GM18526 (cell line): ENCODE measurements around the gene ELF4.

ENCODE experiments used
- POLR2A ChIP-seq: IDR thresholded peaks from 3 replicates; pipeline ENCODE4 v1.6.1; 2011; ENCODE audit not compliant: insufficient read length; ENCODE audit errors: extremely low read depth

The ELF4 gene

DNA sequence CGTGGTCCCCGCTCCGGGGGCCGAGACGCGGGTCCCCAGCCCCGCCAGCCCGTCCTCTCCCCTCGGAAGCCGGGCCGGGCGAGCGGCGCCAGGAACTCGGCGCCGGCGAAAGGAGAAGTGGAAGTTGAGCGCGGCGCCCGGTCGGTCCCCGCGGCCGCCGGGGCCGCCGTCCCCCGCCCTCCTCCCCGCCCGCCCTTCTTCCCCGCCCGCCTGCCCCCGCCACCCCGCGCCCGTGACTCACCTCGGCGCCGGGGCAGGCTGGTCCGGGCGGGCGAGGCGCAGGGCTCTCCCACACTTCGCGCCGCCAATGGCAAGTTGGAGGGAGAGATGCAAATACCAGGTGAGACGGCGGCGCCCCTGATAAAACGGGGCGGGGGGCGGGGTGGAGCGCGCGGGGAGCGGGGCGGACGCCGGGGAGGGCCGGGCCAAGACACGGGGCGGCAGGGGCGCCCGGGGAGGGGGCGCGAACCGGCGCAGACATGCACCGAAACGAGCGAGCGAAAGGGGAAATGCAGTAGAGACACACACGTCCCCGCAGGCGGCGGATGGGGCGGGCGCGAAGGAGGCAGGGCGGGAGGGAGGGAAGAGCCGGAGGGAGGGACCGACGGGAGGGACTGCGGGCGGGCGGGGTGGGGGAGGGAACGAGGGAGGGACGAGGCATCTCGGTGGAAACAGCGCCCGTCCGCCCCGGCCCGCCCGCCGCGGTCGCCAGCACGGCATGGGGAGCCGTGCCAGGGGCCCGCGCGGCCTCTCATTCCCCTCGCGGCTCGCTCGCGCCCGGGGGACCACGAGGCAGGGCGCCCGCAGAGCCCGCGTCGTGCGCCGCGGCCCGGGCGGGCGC lies at the start of gene ELF4:
TSS of gene ELF4 (minus strand) at position 119 of the 841 bp plus-strand sequence. CDS start 29,167 bp downstream, outside the sequence.
- no peak for TF ChIP-seq POLR2A

DNA sequence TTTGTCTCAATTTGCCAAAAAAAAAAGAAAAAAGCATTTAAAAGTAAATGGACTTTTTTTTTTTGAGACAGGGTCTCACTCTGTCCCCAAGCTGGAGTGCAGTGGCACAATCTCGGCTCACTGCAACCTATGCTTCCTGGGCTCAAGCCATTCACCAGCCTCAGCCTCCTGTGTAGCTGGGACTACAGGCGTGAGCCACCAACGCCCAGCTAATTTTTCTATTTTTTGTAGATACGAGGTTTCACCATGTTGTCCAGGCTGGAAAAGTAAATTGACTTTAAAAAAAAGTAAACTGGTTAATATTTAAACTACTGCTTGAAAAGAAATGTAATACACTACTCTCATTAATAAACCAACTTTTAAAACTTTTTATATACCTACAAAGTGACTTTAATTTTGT lies 49.5 kb upstream of the ELF4 start:
- no peak for TF ChIP-seq POLR2A

DNA sequence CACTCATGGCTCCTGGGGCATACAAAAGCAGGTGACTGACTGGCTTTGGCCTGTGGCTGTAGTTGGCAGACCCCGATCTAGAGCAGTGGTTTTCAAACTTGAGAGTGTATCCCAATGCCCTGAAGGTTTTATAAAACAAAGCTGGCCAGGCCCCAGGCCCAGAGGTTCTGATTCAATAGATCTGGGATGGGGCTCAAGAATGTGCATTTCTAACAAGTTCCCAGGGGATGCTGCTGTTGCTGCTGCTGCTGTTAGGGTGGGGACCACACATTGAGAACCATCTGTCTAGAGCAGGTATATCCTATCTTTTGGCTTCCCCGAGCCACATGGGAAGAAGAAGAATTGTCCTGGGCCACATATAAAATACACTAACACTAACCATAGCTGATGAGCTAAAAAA lies 48.0 kb upstream of the ELF4 start:
- no peak for TF ChIP-seq POLR2A

- TF ChIP-seq POLR2A, result no peak
These were observed 45.3 kb upstream of the ELF4 start for GRCh38 chrX:130155564-130155963.

- no peak for TF ChIP-seq POLR2A
These were observed 37.3 kb upstream of the ELF4 start for GRCh38 chrX:130147631-130148030.

DNA sequence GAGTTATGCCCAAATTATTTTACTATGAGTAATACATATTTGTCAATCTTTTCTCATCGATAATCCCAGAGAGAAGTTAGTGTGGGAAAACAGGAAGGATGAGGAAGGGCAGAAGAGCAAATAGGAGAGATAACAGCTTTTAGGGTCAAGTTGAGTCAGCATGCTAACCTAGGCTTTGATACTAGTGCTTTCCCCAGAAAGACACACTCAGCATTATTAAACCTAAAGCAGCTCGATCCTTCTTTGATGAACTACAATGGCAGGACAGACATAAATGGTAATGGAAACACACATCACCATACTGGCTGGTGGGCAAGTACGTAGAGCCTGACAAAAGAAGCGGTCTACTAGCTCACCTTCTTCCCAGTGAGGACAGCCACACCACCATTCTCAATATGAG lies 34.8 kb upstream of the ELF4 start:
- no peak for TF ChIP-seq POLR2A

DNA sequence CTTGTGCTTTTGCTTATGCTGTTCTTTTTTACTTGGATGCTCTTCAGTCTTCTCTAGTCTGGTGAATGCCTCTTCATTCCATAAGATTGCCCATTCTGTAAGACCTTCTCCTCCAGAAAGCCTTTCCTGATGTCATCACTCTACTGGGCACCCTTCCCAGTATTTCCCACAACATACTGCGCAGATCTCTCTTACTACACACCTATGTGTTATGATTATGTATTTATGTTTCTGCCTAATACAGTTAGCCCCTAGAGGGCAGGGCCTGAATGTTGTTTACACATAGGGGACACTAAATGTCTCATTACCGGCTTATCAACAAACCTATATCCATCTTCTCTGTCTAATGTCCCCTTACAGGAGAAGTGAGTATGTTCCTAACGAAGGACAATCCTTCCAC lies 34.2 kb upstream of the ELF4 start:
- TF ChIP-seq POLR2A, result no peak

DNA sequence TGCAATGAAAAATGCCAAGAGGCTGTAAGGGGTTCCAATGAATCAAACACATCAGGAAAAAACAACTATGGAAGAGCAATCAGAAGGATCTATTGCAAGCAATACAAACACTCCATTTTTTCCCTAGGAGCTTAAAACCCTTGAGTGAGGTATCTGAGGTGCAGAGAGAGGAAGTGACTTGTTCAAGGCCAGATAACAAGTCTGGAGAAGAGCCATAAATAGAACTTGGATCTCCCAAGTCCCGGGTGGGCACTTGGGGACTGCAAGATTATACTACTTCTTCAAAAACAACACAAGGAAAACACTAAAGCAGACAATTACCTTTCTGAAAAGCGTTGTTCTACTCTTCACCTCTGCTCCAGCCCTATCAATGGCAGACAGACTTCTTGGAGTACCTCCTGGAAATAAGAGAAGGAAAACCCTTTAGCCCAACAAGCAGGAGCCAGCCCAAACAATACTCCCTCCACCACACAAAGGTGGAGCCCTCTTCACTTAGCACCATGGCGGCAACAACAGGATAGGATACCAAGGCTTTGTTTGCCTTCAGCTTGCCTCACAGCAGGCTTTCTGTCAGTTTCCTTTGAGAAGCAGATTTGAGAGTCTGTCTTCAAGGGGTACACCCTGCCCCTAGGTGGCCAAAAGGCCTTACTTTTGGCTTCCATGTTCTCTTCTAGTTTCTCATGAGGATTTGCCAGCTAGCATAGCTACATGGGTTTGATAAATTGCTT lies 29.3 kb upstream of the ELF4 start:
- no peak for TF ChIP-seq POLR2A

- no peak for TF ChIP-seq POLR2A
These were observed 26.7 kb upstream of the ELF4 start for GRCh38 chrX:130136961-130137360.

DNA sequence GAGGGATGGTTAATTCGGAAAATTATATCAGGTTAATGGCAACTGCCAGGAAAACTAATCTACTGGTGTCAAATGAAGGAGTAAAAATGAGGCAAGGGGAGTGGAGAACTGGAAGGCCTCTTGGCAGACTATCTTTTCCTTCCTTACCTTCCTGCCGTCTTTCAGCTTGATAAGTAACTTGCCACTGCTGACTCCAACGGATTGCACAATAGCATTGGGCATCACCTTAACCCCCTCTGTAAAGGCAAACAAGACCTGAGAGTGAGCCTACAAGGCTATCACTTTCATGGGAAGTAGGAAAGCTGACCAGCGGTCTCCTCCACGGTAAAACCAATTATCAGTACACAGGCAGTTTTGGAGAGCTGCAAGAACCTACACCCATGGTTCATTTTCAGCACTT lies 26.2 kb upstream of the ELF4 start:
- no peak for TF ChIP-seq POLR2A

DNA sequence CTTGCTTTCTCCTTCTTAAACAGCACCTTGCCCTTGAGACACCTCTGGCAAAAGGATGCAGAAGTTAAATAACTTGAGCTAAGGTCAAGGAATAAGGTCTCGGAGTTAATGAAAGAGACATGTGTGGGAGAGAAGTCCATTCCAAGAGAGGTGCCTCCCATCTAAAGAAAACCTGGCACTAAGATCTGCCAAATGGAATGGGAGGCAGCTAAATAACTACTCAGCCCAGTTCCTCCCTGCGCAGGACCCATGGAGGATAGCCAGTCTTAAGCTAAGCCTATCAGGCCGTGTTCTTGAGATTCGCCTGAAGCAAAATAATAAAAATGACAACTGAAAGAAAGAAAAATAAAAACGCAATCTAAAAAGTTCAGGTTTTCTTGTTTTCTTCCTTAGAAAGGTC lies 20.7 kb upstream of the ELF4 start:
- no peak for TF ChIP-seq POLR2A

DNA sequence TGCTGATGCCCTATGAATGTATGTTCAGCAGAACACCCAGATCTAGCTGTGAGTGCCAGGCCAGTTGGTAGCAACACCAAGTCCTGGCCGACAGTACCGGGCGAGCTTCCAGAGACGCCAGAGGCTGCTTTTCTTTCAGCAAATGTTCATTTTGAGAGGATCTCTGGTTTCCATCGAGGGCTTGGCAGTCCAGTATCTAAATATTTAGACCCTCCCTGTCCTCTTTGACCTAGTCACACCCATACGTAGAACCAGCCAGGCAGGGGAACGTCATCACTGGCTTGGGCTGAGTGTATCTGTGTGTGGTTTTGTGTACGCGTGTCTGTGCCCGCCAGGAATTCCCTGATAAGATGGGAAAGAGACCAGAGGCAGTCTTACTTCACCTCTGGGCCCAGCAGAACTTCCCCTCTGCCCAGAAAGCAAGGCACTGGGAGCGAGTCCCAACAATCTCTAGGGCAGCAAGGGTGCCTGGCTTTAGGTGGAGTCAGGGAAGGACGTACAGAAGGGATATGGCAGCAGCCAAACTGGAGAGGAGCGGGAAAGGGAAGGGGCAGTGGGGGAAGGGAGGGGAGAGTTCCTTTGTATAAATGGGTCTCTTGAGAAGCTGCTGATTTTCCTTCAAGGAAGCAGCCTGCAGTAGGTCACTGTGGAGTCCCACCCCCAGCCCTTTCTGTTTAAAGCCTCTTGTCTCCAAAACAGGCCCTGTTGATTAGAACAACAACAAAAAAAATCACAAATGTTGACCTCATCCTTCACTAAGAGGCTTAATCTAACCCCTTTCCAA lies 15.0 kb upstream of the ELF4 start:
- TF ChIP-seq POLR2A, result no peak

DNA sequence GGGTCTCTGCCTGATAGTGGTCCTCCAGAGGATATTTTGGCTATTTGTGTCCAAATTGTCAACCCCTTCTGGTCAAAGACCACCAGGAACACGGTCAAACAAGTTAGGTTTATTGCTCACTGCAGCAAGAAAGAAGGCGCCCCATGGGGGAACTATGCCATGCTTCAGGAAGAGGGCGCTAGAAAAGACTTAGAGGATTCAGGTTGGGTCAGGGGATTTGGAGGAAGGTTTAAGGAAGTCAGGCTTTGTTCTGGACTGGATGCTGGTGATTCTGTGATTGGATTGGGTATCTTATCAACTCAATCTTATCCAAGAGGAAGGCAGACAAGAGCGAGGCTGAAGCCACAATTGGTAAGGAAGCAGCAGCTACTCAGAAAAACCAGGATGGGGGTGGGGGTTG lies 14.3 kb upstream of the ELF4 start:
- no peak for TF ChIP-seq POLR2A

DNA sequence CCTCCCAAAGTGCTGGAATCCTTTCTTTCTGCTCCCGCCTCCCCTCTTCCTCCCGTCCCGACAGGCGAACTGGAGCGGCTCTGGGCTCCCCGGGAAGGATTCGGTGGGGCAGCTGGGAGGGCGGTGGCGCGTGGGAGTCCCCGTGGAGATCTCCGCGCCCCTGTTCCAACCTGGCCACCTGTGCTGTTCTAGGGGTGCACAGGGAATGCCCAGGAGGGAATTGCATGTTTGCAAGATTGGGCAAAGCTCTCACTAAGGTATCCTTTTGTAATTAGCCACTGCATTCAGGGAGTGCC lies 11.2 kb upstream of the ELF4 start:
- no peak for TF ChIP-seq POLR2A

DNA sequence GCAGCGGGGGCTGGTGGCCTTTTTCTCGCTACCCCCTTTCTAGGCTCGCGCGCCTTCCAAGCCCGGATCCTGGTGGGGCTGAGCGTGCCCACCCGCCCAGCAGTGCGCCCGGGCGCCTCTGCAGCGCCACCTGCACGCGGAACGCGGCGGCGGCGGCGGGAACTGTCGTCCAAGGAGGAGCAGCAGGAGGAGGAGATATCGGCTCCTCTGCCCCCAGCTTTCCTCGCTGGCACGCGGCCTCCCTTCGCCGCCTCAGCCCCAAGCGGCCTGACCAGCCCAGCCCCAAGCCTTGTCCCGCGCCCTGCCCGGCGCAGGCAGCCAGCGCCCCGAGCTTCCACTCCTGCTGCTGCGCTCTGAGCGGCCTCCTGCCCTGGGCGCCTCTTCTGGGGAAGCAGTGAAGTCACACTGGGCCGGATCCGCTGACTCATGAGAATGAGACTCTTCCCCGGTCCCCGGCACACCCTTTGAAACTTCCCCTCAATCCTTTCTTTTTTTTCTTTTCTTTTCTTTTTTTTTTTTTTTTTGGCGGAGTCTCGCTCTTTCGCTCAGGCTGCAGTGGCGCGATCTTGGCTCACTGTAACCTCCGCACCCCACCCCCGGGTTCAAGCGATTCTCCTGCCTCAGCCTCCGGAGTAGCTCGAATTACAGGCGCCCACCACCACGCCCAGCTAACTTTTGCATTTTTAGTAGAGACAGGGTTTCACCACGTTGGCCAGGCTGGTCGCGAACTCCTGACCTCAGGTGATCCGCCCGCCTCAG lies 10.6 kb upstream of the ELF4 start:
- peak; percentile 26 for TF ChIP-seq POLR2A

DNA sequence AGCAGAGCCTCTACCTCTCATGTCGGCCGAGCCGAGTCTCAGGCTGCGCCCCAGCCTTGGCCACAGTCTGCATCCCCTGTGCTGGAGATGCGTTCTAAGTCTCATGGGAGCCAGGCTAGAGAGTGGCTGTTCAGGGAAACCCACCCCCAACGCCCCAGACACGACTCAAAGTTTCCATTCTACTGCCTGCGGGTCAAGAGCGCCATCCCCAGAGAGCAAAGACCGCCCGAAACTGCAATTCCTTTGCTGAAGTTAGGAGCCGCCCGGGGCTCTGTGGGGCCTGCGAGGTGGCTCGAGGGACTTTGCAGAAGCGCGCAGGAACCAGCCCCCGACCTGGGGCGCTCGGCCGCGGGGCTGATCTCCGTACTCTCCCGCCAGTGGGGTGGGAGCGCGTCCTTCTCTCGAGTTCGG lies 10.0 kb upstream of the ELF4 start:
- no peak for TF ChIP-seq POLR2A
